ENCODE data around the gene CCDC87.

Gene CCDC87

GRCh38 chr11:66557733-66558326 is 35.0 kb downstream of the CCDC87 start:
- no peak overlapping the region for H3K4me3 ChIP-seq (ENCODE audit: low read depth, low read length)
- DNase-seq (ENCODE audit: low read depth, low spot score) = no peak
- TF ChIP-seq CTCF (IDR thresholded peaks at IDR 0.05; ENCODE audit: low read depth, low read length) = no peak
- in situ Hi-C loops (cut with HindIII; ENCODE audit: low sequenced_read_pairs) = no loop called here

GRCh38 chr11:66556086-66556485 is 36.8 kb downstream of the CCDC87 start:
- no peak for DNase-seq (ENCODE audit: low read depth, low spot score)
- in situ Hi-C loops (cut with HindIII; ENCODE audit: low sequenced_read_pairs) = no loop called here
- no peak for TF ChIP-seq CTCF (IDR thresholded peaks at IDR 0.05; ENCODE audit: low read depth, low read length)
- no peak overlapping the region for H3K4me3 ChIP-seq (ENCODE audit: low read depth, low read length)

- in situ Hi-C loops (cut with HindIII; ENCODE audit: low sequenced_read_pairs) = no loop called here
- no peak for DNase-seq (ENCODE audit: low read depth, low spot score)
- no peak overlapping the region for H3K4me3 ChIP-seq (ENCODE audit: low read depth, low read length)
- TF ChIP-seq CTCF (IDR thresholded peaks at IDR 0.05; ENCODE audit: low read depth, low read length) = no peak
These were observed 37.4 kb downstream of the CCDC87 start for GRCh38 chr11:66555416-66555815.

- in situ Hi-C loops (cut with HindIII; ENCODE audit: low sequenced_read_pairs) = no loop called here
- DNase-seq (ENCODE audit: low read depth, low spot score) = no peak
- TF ChIP-seq CTCF (IDR thresholded peaks at IDR 0.05; ENCODE audit: low read depth, low read length) = no peak
- no peak overlapping the region for H3K4me3 ChIP-seq (ENCODE audit: low read depth, low read length)
These were observed 38.3 kb downstream of the CCDC87 start for GRCh38 chr11:66554602-66555001.

- in situ Hi-C loops (cut with HindIII; ENCODE audit: low sequenced_read_pairs) = no loop called here
- no peak overlapping the region for H3K4me3 ChIP-seq (ENCODE audit: low read depth, low read length)
- no peak for DNase-seq (ENCODE audit: low read depth, low spot score)
- no peak for TF ChIP-seq CTCF (IDR thresholded peaks at IDR 0.05; ENCODE audit: low read depth, low read length)
These were observed 42.0 kb downstream of the CCDC87 start for GRCh38 chr11:66550887-66551286.

GRCh38 chr11:66549696-66550095 is 43.2 kb downstream of the CCDC87 start:
- in situ Hi-C loops (cut with HindIII; ENCODE audit: low sequenced_read_pairs) = no loop called here
- TF ChIP-seq CTCF (IDR thresholded peaks at IDR 0.05; ENCODE audit: low read depth, low read length) = no peak
- no peak overlapping the region for H3K4me3 ChIP-seq (ENCODE audit: low read depth, low read length)
- no peak for DNase-seq (ENCODE audit: low read depth, low spot score)
